ENCODE data around the gene LGALS13.

Gene LGALS13

GRCh38 chr19:39587496-39587895 lies 14.8 kb upstream of the LGALS13 start:
- no peak overlapping the region for H3K9ac ChIP-seq (ENCODE audit: low read depth, low read length)
- H3K4me1 ChIP-seq (ENCODE audit: control insufficient read depth, insufficient read depth, low read length) = no peaks in the 10 kb centered on the region
- H3K27me3 ChIP-seq (ENCODE audit: control insufficient read depth, insufficient read depth, low read length) = no peaks in the 10 kb centered on the region
- H3K9me3 ChIP-seq (replicated peaks; ENCODE audit: low read length) = no peaks in the 10 kb centered on the region
- no peaks in the 10 kb centered on the region for H3K36me3 ChIP-seq (ENCODE audit: insufficient read depth, low read length)
- H3K4me2 ChIP-seq (ENCODE audit: low read length) = no peak overlapping the region
- H3K4me3 ChIP-seq (ENCODE audit: low read length) = no peak overlapping the region

- Histone ChIP-seq H3K4me2 (ENCODE audit: low read length) (no peak overlapping the region), H3K4me1 (ENCODE audit: control insufficient read depth, insufficient read depth, low read length) (no peaks in the 10 kb centered on the region), H3K9ac (ENCODE audit: low read depth, low read length) (no peak overlapping the region), H3K9me3 (replicated peaks; ENCODE audit: low read length) (no peaks in the 10 kb centered on the region), H3K36me3 (ENCODE audit: insufficient read depth, low read length) (no peaks in the 10 kb centered on the region), H3K4me3 (ENCODE audit: low read length) (no peak overlapping the region), H3K27me3 (ENCODE audit: control insufficient read depth, insufficient read depth, low read length) (no peaks in the 10 kb centered on the region)
Observed at GRCh38 chr19:39588066-39588465, 14.3 kb upstream of the LGALS13 start.

DNA sequence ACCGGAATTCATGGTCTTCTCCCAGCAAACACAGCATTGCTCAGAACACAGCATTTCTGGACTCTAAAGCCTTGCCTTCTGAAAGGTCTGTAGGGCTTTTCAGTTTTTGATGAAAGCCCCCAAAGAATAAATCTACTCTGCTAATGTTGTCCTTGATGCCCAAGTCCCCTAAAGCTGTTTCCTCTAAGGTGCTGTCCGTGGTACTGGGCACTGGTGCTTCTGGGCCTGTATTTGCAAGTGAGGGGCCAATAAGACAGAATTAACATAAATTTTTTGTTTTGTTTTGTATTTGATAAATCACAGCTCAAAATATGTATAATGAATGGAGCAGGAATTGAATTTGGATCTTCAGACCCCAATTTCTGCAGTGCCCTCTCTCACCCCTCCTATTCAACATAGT lies 12.1 kb upstream of the LGALS13 start:
- Histone ChIP-seq H3K4me3 (ENCODE audit: low read length) (no peak overlapping the region), H3K27me3 (ENCODE audit: control insufficient read depth, insufficient read depth, low read length) (no peaks in the 10 kb centered on the region), H3K4me1 (ENCODE audit: control insufficient read depth, insufficient read depth, low read length) (no peaks in the 10 kb centered on the region), H3K4me2 (ENCODE audit: low read length) (no peak overlapping the region), H3K9ac (ENCODE audit: low read depth, low read length) (no peak overlapping the region), H3K36me3 (ENCODE audit: insufficient read depth, low read length) (no peaks in the 10 kb centered on the region), H3K9me3 (replicated peaks; ENCODE audit: low read length) (no peaks in the 10 kb centered on the region)

GRCh38 chr19:39592381-39592780 lies 9.9 kb upstream of the LGALS13 start:
- H3K4me3 ChIP-seq (ENCODE audit: low read length) = no peak overlapping the region
- no peaks in the 10 kb centered on the region for H3K27me3 ChIP-seq (ENCODE audit: control insufficient read depth, insufficient read depth, low read length)

GRCh38 chr19:39595950-39596349 lies 6.4 kb upstream of the LGALS13 start:
- Histone ChIP-seq H3K9me3 (replicated peaks; ENCODE audit: low read length) (no peaks in the 10 kb centered on the region), H3K9ac (ENCODE audit: low read depth, low read length) (no peak overlapping the region), H3K4me3 (ENCODE audit: low read length) (no peak overlapping the region), H3K4me2 (ENCODE audit: low read length) (no peak overlapping the region), H3K27me3 (ENCODE audit: control insufficient read depth, insufficient read depth, low read length) (no peaks in the 10 kb centered on the region), H3K4me1 (ENCODE audit: control insufficient read depth, insufficient read depth, low read length) (no peaks in the 10 kb centered on the region), H3K36me3 (ENCODE audit: insufficient read depth, low read length) (no peaks in the 10 kb centered on the region)

More at GRCh38 chr19:39592381-39592780, 9.9 kb upstream of the LGALS13 start:
- H3K4me1 ChIP-seq (ENCODE audit: control insufficient read depth, insufficient read depth, low read length) = no peaks in the 10 kb centered on the region
- no peaks in the 10 kb centered on the region for H3K9me3 ChIP-seq (replicated peaks; ENCODE audit: low read length)
- no peaks in the 10 kb centered on the region for H3K36me3 ChIP-seq (ENCODE audit: insufficient read depth, low read length)
- no peak overlapping the region for H3K4me2 ChIP-seq (ENCODE audit: low read length)
- H3K9ac ChIP-seq (ENCODE audit: low read depth, low read length) = no peak overlapping the region

GRCh38 chr19:39596911-39597310 lies 5.4 kb upstream of the LGALS13 start:
- Histone ChIP-seq H3K36me3 (ENCODE audit: insufficient read depth, low read length) (no peaks in the 10 kb centered on the region), H3K9me3 (replicated peaks; ENCODE audit: low read length) (no peaks in the 10 kb centered on the region), H3K27me3 (ENCODE audit: control insufficient read depth, insufficient read depth, low read length) (no peaks in the 10 kb centered on the region), H3K4me3 (ENCODE audit: low read length) (no peak overlapping the region), H3K4me2 (ENCODE audit: low read length) (no peak overlapping the region), H3K9ac (ENCODE audit: low read depth, low read length) (no peak overlapping the region), H3K4me1 (ENCODE audit: control insufficient read depth, insufficient read depth, low read length) (no peaks in the 10 kb centered on the region)

GRCh38 chr19:39599116-39599515 lies 3.2 kb upstream of the LGALS13 start:
- Histone ChIP-seq H3K36me3 (ENCODE audit: insufficient read depth, low read length) (no peaks in the 10 kb centered on the region), H3K27me3 (ENCODE audit: control insufficient read depth, insufficient read depth, low read length) (no peaks in the 10 kb centered on the region), H3K9me3 (replicated peaks; ENCODE audit: low read length) (no peaks in the 10 kb centered on the region), H3K4me2 (ENCODE audit: low read length) (no peak overlapping the region), H3K4me1 (ENCODE audit: control insufficient read depth, insufficient read depth, low read length) (no peaks in the 10 kb centered on the region), H3K4me3 (ENCODE audit: low read length) (no peak overlapping the region), H3K9ac (ENCODE audit: low read depth, low read length) (no peak overlapping the region)

DNA sequence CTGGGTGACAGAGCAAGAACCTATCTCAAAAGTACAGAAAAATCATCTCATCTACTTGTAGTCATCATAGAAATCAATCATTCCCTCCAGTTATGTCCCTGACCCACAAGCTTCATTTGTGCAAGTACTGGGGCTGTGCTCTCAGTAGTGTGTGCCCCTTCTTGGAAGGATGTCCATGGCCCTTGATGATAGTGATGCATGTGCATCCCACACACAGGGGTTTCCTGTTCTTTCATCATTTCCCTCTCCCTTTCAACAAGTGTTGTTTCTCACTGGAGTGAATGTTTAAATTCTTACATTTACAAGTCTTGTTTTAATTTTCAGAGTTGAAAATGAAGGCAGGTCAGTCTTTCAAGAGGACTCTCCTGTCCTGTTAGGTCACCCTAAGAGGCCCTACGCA lies 1.5 kb downstream of the LGALS13 start:
- no peaks in the 10 kb centered on the region for H3K9me3 ChIP-seq (replicated peaks; ENCODE audit: low read length)

GRCh38 chr19:39607021-39607420 lies 4.7 kb downstream of the LGALS13 start:
- no peak overlapping the region for H3K4me3 ChIP-seq (ENCODE audit: low read length)
- H3K9ac ChIP-seq (ENCODE audit: low read depth, low read length) = no peak overlapping the region
- H3K4me2 ChIP-seq (ENCODE audit: low read length) = no peak overlapping the region

More for the DNA sequence above, 1.5 kb downstream of the LGALS13 start:
- H3K4me3 ChIP-seq (ENCODE audit: low read length) = no peak overlapping the region
- H3K9ac ChIP-seq (ENCODE audit: low read depth, low read length) = no peak overlapping the region
- no peaks in the 10 kb centered on the region for H3K36me3 ChIP-seq (ENCODE audit: insufficient read depth, low read length)
- H3K4me1 ChIP-seq (ENCODE audit: control insufficient read depth, insufficient read depth, low read length) = no peaks in the 10 kb centered on the region
- no peaks in the 10 kb centered on the region for H3K27me3 ChIP-seq (ENCODE audit: control insufficient read depth, insufficient read depth, low read length)
- no peak overlapping the region for H3K4me2 ChIP-seq (ENCODE audit: low read length)

GRCh38 chr19:39607561-39607960 lies 5.2 kb downstream of the LGALS13 start:
- Histone ChIP-seq H3K36me3 (ENCODE audit: insufficient read depth, low read length) (no peaks in the 10 kb centered on the region), H3K9me3 (replicated peaks; ENCODE audit: low read length) (no peaks in the 10 kb centered on the region), H3K4me3 (ENCODE audit: low read length) (no peak overlapping the region), H3K4me1 (ENCODE audit: control insufficient read depth, insufficient read depth, low read length) (no peaks in the 10 kb centered on the region), H3K4me2 (ENCODE audit: low read length) (no peak overlapping the region), H3K9ac (ENCODE audit: low read depth, low read length) (no peak overlapping the region), H3K27me3 (ENCODE audit: control insufficient read depth, insufficient read depth, low read length) (no peaks in the 10 kb centered on the region)

More at GRCh38 chr19:39607021-39607420, 4.7 kb downstream of the LGALS13 start:
- H3K4me1 ChIP-seq (ENCODE audit: control insufficient read depth, insufficient read depth, low read length) = no peaks in the 10 kb centered on the region
- no peaks in the 10 kb centered on the region for H3K9me3 ChIP-seq (replicated peaks; ENCODE audit: low read length)
- H3K27me3 ChIP-seq (ENCODE audit: control insufficient read depth, insufficient read depth, low read length) = no peaks in the 10 kb centered on the region
- H3K36me3 ChIP-seq (ENCODE audit: insufficient read depth, low read length) = no peaks in the 10 kb centered on the region

- Histone ChIP-seq H3K9me3 (replicated peaks; ENCODE audit: low read length) (no peaks in the 10 kb centered on the region), H3K9ac (ENCODE audit: low read depth, low read length) (no peak overlapping the region), H3K4me1 (ENCODE audit: control insufficient read depth, insufficient read depth, low read length) (no peaks in the 10 kb centered on the region), H3K4me2 (ENCODE audit: low read length) (no peak overlapping the region), H3K27me3 (ENCODE audit: control insufficient read depth, insufficient read depth, low read length) (no peaks in the 10 kb centered on the region), H3K36me3 (ENCODE audit: insufficient read depth, low read length) (no peaks in the 10 kb centered on the region), H3K4me3 (ENCODE audit: low read length) (no peak overlapping the region)
Observed at GRCh38 chr19:39613597-39613996, 11.3 kb downstream of the LGALS13 start.

DNA sequence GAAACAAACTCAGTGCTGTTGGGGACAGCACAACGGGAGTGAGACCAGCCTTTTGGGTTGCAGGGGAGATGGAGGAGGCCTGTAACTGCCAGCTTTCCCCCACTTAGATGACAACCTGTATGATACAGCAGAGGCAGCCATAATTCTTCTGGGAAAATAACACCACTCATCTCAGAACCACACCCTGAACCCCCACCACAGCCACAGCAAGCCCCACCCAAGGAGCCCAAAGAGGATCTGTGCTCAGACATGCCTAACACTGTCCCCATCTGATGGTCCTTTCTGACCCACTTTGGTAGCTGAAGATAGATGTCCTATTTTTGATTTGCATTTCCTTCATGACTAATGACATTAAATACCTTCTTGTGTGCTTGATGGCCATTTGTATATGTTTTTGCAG lies 15.4 kb downstream of the LGALS13 start:
- Histone ChIP-seq H3K4me1 (ENCODE audit: control insufficient read depth, insufficient read depth, low read length) (no peaks in the 10 kb centered on the region), H3K4me3 (ENCODE audit: low read length) (no peak overlapping the region), H3K4me2 (ENCODE audit: low read length) (no peak overlapping the region), H3K27me3 (ENCODE audit: control insufficient read depth, insufficient read depth, low read length) (no peaks in the 10 kb centered on the region), H3K9me3 (replicated peaks; ENCODE audit: low read length) (no peaks in the 10 kb centered on the region), H3K36me3 (ENCODE audit: insufficient read depth, low read length) (no peaks in the 10 kb centered on the region), H3K9ac (ENCODE audit: low read depth, low read length) (no peak overlapping the region)

All from skeletal muscle satellite cell (primary cell).